HepG2 (cell line): Measurements from ENCODE around the gene MEGF6. TPM values are rescaled to one million over a fixed set of nuclear protein-coding genes. Genes with fewer than 3 reads are reported as not detected.

Source experiments
- FOXK1 ChIP-seq: sonication (generic); formaldehyde crosslinking; IDR thresholded peaks from 2 replicates; pipeline ENCODE4 v1.4.0; 2020; ENCODE audit warnings: low read depth, missing genetic modification reagents, borderline replicate concordance
- FOXO1 ChIP-seq: sonication (generic); formaldehyde crosslinking; IDR thresholded peaks from 2 replicates; pipeline ENCODE4 v1.4.0; 2020; ENCODE audit warnings: missing genetic modification reagents
- MAZ ChIP-seq, 2 experiments: sonication (generic) in 1 of 2; formaldehyde crosslinking in 1 of 2; IDR thresholded peaks; 2 replicates each; pipeline versions ENCODE4 v1.5.0 to v1.6.1; 2012 to 2020; ENCODE audit warnings: low read depth in 2 of 2, mild to moderate bottlenecking in 2 of 2, borderline replicate concordance in 1 of 2, improper control_type of control experiment in 1 of 2, low read length in 1 of 2, missing genetic modification reagents in 1 of 2, moderate library complexity in 1 of 2
- PHF21A ChIP-seq: sonication (generic); formaldehyde crosslinking; IDR thresholded peaks from 2 replicates; pipeline ENCODE4 v1.5.0; 2020; ENCODE audit warnings: mild to moderate bottlenecking, missing genetic modification reagents
- RARA ChIP-seq: IDR thresholded peaks from 2 replicates; pipeline ENCODE4 v1.6.1; 2016; ENCODE audit warnings: missing genetic modification reagents, missing compliant biosample characterization
- SAP130 ChIP-seq: IDR thresholded peaks from 2 replicates; pipeline ENCODE4 v1.6.1; 2016; ENCODE audit warnings: low read depth
- SIN3A ChIP-seq: IDR thresholded peaks from 2 replicates; pipeline ENCODE4 v1.6.1; 2011; ENCODE audit warnings: low read depth, mild to moderate bottlenecking, control low read depth, low read length, borderline replicate concordance
- SKI ChIP-seq: fragments of 450-650 bp; IDR thresholded peaks from one replicate; pipeline ENCODE4 v1.6.1; 2018; ENCODE audit warnings: mild to moderate bottlenecking; ENCODE audit not compliant: partially characterized antibody
- TSC22D2 ChIP-seq: sonication (generic); formaldehyde crosslinking; IDR thresholded peaks from 2 replicates; pipeline ENCODE4 v1.5.1; 2020; ENCODE audit warnings: missing genetic modification reagents, mild to moderate bottlenecking, borderline replicate concordance
- XRCC5 ChIP-seq: fragments of 200-400 bp; formaldehyde crosslinking; optimal IDR thresholded peaks from 2 replicates; pipeline ENCODE3; 2017; ENCODE audit warnings: mild to moderate bottlenecking, low read length
- ZNF510 ChIP-seq: sonication (generic); formaldehyde crosslinking; IDR thresholded peaks from 2 replicates; pipeline ENCODE4 v1.4.0; 2020; ENCODE audit warnings: low read depth, mild to moderate bottlenecking, missing genetic modification reagents
- polyA plus RNA-seq, 8 experiments: library from polyadenylated mRNA; depleted of rRNA in 3 of 8; stranded (reverse) in 7 of 8; unstranded in 1 of 8; fragments of >200 nt; fragmentation: Illumina TruSeq in 4 of 8; extraction: Trizol in 4 of 8; gene quantifications; 2 replicates each; pipeline versions ENCODE4 v1.2.1 to v1.2.3, GENCODE V29; 2011 to 2016; ENCODE audit warnings: low read depth in 4 of 8, missing spikeins in 1 of 8, mixed read lengths in 1 of 8; ENCODE audit not compliant: insufficient read depth in 1 of 8
- total RNA-seq, 5 experiments: library from RNA; depleted of rRNA; stranded (reverse); fragments of >200 nt; fragmentation: Illumina TruSeq; extraction: Trizol; gene quantifications; 2 replicates each; pipeline ENCODE4 v1.2.3, GENCODE V29; 2016; ENCODE audit warnings: low read depth in 1 of 5
- TF ChIP-seq, protein P1 (sequence below): sonication (generic); formaldehyde crosslinking; IDR thresholded peaks from 2 replicates; pipeline ENCODE4 v1.9.0; 2021; ENCODE audit warnings: missing genetic modification reagents, borderline replicate concordance
- TF ChIP-seq, protein P2 (sequence below): sonication (generic); formaldehyde crosslinking; conservative IDR thresholded peaks from 2 replicates; pipeline ENCODE4 v1.8.1; 2023; ENCODE audit warnings: missing genetic modification reagents
- TF ChIP-seq, protein P3 (sequence below): sonication (generic); formaldehyde crosslinking; IDR thresholded peaks from 2 replicates; pipeline ENCODE4 v1.5.0; 2020; ENCODE audit warnings: missing genetic modification reagents
- TF ChIP-seq, protein P4 (sequence below): sonication (generic); formaldehyde crosslinking; IDR thresholded peaks from 2 replicates; pipeline ENCODE4 v1.5.0; 2020; ENCODE audit warnings: mild to moderate bottlenecking, missing genetic modification reagents, borderline replicate concordance
- TF ChIP-seq, protein P5 (sequence below): sonication (generic); formaldehyde crosslinking; IDR thresholded peaks from 2 replicates; pipeline ENCODE4 v1.4.0; 2020; ENCODE audit warnings: missing genetic modification reagents, borderline replicate concordance

MEGF6 gene
- total and polyA plus RNA-seq, 2 of the 13 experiments (the other 11 are each of a cell fraction or from before 2014, with no cell fraction given) = 1.9 TPM

- TF ChIP-seq, protein P1, sequence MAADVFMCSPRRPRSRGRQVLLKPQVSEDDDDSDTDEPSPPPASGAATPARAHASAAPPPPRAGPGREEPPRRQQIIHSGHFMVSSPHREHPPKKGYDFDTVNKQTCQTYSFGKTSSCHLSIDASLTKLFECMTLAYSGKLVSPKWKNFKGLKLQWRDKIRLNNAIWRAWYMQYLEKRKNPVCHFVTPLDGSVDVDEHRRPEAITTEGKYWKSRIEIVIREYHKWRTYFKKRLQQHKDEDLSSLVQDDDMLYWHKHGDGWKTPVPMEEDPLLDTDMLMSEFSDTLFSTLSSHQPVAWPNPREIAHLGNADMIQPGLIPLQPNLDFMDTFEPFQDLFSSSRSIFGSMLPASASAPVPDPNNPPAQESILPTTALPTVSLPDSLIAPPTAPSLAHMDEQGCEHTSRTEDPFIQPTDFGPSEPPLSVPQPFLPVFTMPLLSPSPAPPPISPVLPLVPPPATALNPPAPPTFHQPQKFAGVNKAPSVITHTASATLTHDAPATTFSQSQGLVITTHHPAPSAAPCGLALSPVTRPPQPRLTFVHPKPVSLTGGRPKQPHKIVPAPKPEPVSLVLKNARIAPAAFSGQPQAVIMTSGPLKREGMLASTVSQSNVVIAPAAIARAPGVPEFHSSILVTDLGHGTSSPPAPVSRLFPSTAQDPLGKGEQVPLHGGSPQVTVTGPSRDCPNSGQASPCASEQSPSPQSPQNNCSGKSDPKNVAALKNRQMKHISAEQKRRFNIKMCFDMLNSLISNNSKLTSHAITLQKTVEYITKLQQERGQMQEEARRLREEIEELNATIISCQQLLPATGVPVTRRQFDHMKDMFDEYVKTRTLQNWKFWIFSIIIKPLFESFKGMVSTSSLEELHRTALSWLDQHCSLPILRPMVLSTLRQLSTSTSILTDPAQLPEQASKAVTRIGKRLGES (CRISPR knock-in tag) = no peak
- TF ChIP-seq FOXO1 = peak; percentile 67; the same call in 1 of the 2 replicates
- TF ChIP-seq XRCC5 = peak; percentile 57
- TF ChIP-seq PHF21A (CRISPR knock-in tag) = no peak
- TF ChIP-seq RARA (CRISPR knock-in tag) = no peak
- TF ChIP-seq MAZ (IDR thresholded peaks at IDR 0.05; ENCODE audit: borderline replicate concordance, low read depth, low read length) = no peak; the same call in 1 of the 2 replicates
- TF ChIP-seq MAZ (CRISPR knock-in tag; IDR thresholded peaks at IDR 0.05; ENCODE audit: low read depth) = peak; percentile 55
- peak; percentile 98 for TF ChIP-seq FOXK1 (CRISPR knock-in tag)
- TF ChIP-seq, protein P2, sequence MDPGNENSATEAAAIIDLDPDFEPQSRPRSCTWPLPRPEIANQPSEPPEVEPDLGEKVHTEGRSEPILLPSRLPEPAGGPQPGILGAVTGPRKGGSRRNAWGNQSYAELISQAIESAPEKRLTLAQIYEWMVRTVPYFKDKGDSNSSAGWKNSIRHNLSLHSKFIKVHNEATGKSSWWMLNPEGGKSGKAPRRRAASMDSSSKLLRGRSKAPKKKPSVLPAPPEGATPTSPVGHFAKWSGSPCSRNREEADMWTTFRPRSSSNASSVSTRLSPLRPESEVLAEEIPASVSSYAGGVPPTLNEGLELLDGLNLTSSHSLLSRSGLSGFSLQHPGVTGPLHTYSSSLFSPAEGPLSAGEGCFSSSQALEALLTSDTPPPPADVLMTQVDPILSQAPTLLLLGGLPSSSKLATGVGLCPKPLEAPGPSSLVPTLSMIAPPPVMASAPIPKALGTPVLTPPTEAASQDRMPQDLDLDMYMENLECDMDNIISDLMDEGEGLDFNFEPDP = no peak
- peak; percentile 23; the same call in 1 of the 2 replicates for TF ChIP-seq TSC22D2 (CRISPR knock-in tag)
- TF ChIP-seq, protein P3, sequence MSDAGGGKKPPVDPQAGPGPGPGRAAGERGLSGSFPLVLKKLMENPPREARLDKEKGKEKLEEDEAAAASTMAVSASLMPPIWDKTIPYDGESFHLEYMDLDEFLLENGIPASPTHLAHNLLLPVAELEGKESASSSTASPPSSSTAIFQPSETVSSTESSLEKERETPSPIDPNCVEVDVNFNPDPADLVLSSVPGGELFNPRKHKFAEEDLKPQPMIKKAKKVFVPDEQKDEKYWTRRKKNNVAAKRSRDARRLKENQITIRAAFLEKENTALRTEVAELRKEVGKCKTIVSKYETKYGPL (CRISPR knock-in tag) = no peak
- TF ChIP-seq, protein P4, sequence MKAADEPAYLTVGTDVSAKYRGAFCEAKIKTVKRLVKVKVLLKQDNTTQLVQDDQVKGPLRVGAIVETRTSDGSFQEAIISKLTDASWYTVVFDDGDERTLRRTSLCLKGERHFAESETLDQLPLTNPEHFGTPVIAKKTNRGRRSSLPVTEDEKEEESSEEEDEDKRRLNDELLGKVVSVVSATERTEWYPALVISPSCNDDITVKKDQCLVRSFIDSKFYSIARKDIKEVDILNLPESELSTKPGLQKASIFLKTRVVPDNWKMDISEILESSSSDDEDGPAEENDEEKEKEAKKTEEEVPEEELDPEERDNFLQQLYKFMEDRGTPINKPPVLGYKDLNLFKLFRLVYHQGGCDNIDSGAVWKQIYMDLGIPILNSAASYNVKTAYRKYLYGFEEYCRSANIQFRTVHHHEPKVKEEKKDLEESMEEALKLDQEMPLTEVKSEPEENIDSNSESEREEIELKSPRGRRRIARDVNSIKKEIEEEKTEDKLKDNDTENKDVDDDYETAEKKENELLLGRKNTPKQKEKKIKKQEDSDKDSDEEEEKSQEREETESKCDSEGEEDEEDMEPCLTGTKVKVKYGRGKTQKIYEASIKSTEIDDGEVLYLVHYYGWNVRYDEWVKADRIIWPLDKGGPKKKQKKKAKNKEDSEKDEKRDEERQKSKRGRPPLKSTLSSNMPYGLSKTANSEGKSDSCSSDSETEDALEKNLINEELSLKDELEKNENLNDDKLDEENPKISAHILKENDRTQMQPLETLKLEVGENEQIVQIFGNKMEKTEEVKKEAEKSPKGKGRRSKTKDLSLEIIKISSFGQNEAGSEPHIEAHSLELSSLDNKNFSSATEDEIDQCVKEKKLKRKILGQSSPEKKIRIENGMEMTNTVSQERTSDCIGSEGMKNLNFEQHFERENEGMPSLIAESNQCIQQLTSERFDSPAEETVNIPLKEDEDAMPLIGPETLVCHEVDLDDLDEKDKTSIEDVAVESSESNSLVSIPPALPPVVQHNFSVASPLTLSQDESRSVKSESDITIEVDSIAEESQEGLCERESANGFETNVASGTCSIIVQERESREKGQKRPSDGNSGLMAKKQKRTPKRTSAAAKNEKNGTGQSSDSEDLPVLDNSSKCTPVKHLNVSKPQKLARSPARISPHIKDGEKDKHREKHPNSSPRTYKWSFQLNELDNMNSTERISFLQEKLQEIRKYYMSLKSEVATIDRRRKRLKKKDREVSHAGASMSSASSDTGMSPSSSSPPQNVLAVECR (CRISPR knock-in tag) = peak; percentile 94
- peak; percentile 72; the same call in 1 of the 2 replicates for TF ChIP-seq SIN3A
- peak; percentile 95 for TF ChIP-seq SAP130
- peak; percentile 49 for TF ChIP-seq SKI
- 0 out of 2 replicates have a peak, but pooled peaks have one; percentile 4 for TF ChIP-seq ZNF510 (CRISPR knock-in tag)
- TF ChIP-seq, protein P5, sequence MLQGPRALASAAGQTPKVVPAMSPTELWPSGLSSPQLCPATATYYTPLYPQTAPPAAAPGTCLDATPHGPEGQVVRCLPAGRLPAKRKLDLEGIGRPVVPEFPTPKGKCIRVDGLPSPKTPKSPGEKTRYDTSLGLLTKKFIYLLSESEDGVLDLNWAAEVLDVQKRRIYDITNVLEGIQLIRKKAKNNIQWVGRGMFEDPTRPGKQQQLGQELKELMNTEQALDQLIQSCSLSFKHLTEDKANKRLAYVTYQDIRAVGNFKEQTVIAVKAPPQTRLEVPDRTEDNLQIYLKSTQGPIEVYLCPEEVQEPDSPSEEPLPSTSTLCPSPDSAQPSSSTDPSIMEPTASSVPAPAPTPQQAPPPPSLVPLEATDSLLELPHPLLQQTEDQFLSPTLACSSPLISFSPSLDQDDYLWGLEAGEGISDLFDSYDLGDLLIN (CRISPR knock-in tag) = peak; percentile 63; the same call in 1 of the 2 replicates
These were observed 13.2 kb upstream of the MEGF6 start, which contains the start of gene TPRG1L (continued) for GRCh38 chr1:3624200-3625136.
